GM12878 (cell line): ENCODE measurements around the gene TNFSF8. TPM values are rescaled to one million over a fixed set of nuclear protein-coding genes. Genes with fewer than 3 reads are reported as not detected.

Experiments used
- ATAC-seq: fragments of 200-7000 bp; cut with Tn5 transposase; 3 replicates; pipeline ENCODE4 v1.9.1; 2020; ENCODE audit warnings: mild to moderate bottlenecking, moderate library complexity
- BruUV-seq: library from RNA; stranded (reverse); fragments of 400-500 nt; replicated peaks from 2 replicates; lab custom pipeline; 2021; lab: Mats Ljungman, UMichigan
- CTCF ChIA-PET: fragments of 300-600 bp; sonication (Branson Sonifier 250); formaldehyde crosslinking; extraction: SDS; loops from one replicate; lab custom pipeline; 2021; ENCODE audit warnings: inconsistent platforms; lab: Yijun Ruan, JAX
- POLR2A ChIA-PET: fragments of 350-600 bp; formaldehyde crosslinking; extraction: SDS; loops from one replicate; lab custom pipeline; 2021; ENCODE audit warnings: inconsistent platforms; lab: Charles Lee
- RAD21 ChIA-PET: fragments of 300-600 bp; sonication (Branson Sonifier 250); formaldehyde crosslinking; loops from one replicate; lab custom pipeline; 2023; ENCODE audit warnings: antibody characterized with exemption; ENCODE audit not compliant: unreplicated experiment; lab: Charles Lee
- SMC1A ChIA-PET: fragments of 300-600 bp; sonication (Branson Sonifier 250); formaldehyde crosslinking; loops from one replicate; lab custom pipeline; 2023; ENCODE audit not compliant: unreplicated experiment, uncharacterized antibody; lab: Charles Lee
- DNase-seq: peaks from one replicate; pipeline ENCODE4 v3.0.0-alpha.2; 2011; ENCODE audit warnings: low read depth, low spot score
- FAIRE-seq: peaks from 3 replicates; lab custom pipeline; 2011; peaks lifted over from hg19 to GRCh38; lab: Jason Lieb, UNC
- H2AFZ ChIP-seq: 2 replicates; pipeline ENCODE4 v1.6.0; 2011; ENCODE audit warnings: low read depth, low read length, control low read depth; ENCODE audit not compliant: control insufficient read depth
- H3K27ac ChIP-seq: 2 replicates; pipeline ENCODE4 v1.5.1; 2011; ENCODE audit warnings: control low read depth; ENCODE audit not compliant: control insufficient read depth, insufficient read depth
- H3K27me3 ChIP-seq, 2 experiments: replicated peaks in 1 of 2; 2 replicates each; pipeline versions ENCODE4 v1.6.0 to v1.6.1; 2011; ENCODE audit warnings: low read length in 1 of 2; ENCODE audit not compliant: control insufficient read depth in 2 of 2, insufficient read depth in 2 of 2
- H3K36me3 ChIP-seq, 2 experiments: 2 replicates each; pipeline ENCODE4 v1.5.1; 2011; ENCODE audit warnings: low read length in 1 of 2; ENCODE audit not compliant: control insufficient read depth in 2 of 2, insufficient read depth in 2 of 2
- H3K4me1 ChIP-seq: 2 replicates; pipeline ENCODE4 v1.6.1; 2011; ENCODE audit warnings: mild to moderate bottlenecking, low read length, moderate library complexity, mixed read lengths; ENCODE audit not compliant: control insufficient read depth, insufficient read depth
- H3K4me2 ChIP-seq: 2 replicates; pipeline ENCODE4 v1.6.0; 2011; ENCODE audit warnings: control low read depth; ENCODE audit not compliant: control insufficient read depth, insufficient read depth
- H3K4me3 ChIP-seq: fragments of 200-600 bp; sonication (generic); 2 replicates; pipeline ENCODE4 v1.5.1; 2016
- H3K79me2 ChIP-seq: 2 replicates; pipeline ENCODE4 v1.6.0; 2011; ENCODE audit warnings: low read length; ENCODE audit not compliant: control insufficient read depth, insufficient read depth
- H3K9ac ChIP-seq: 2 replicates; pipeline ENCODE4 v1.8.0; 2011; ENCODE audit warnings: low read length, control low read depth, mixed read lengths; ENCODE audit not compliant: control insufficient read depth, insufficient read depth
- H3K9me3 ChIP-seq: replicated peaks from 3 replicates; pipeline ENCODE4 v1.5.1; 2011; ENCODE audit warnings: mild to moderate bottlenecking, low read length; ENCODE audit not compliant: control insufficient read depth, insufficient read depth
- H4K20me1 ChIP-seq: 2 replicates; pipeline ENCODE4 v1.6.0; 2011; ENCODE audit not compliant: control insufficient read depth, insufficient read depth
- NFXL1 ChIP-seq: fragments of 450-650 bp; IDR thresholded peaks from 2 replicates; pipeline ENCODE4 v1.6.1; 2017; ENCODE audit warnings: antibody characterized with exemption, mild to moderate bottlenecking, borderline replicate concordance
- RBBP5 ChIP-seq: fragments of 200-600 bp; sonication (generic); conservative IDR thresholded peaks from 2 replicates; pipeline ENCODE4 v1.6.1; 2016
- SPI1 ChIP-seq: IDR thresholded peaks from 2 replicates; pipeline ENCODE4 v1.6.1; 2011; ENCODE audit warnings: low read depth, mild to moderate bottlenecking, low read length, moderate library complexity, borderline replicate concordance; ENCODE audit not compliant: insufficient read depth
- ZBTB40 ChIP-seq: fragments of 450-650 bp; IDR thresholded peaks from 2 replicates; pipeline ENCODE4 v1.6.1; 2016; ENCODE audit warnings: mild to moderate bottlenecking, moderate library complexity, borderline replicate concordance
- WGBS: methylation state at CpG from one replicate; pipeline ENCODE4 v1.1.6; 2016; ENCODE audit warnings: low lambda C conversion rate; ENCODE audit not compliant: insufficient replicate concordance, insufficient coverage; ENCODE audit errors: missing lambda C conversion rate; 5-methylcytosine and 5-hydroxymethylcytosine counted together
- in situ Hi-C: fragments of 300-500 bp; cut with MboI; formaldehyde crosslinking; loops from 9 replicates; pipeline ENCODE4 v1.14.3; 2018; ENCODE audit warnings: mixed read lengths
- intact Hi-C: fragments of 100-400 bp; cut with micrococcal nuclease; formaldehyde crosslinking; loops from one replicate; pipeline ENCODE4 v1.14.2; 2022; ENCODE audit not compliant: unreplicated experiment
- polyA plus RNA-seq, 11 experiments: library from polyadenylated mRNA; depleted of rRNA in 4 of 11; unstranded in 6 of 11; stranded (reverse) in 5 of 11; fragments of >200 nt; fragmentation: Nextera tagmentation in 4 of 11; fragmentation: Illumina TruSeq in 1 of 11; extraction: Ambion mirVana in 4 of 11; extraction: Trizol in 1 of 11; gene quantifications; 1 replicate in 1 of 11; 2 replicates in 10 of 11; pipeline versions ENCODE4 v1.2.1 to v1.2.3, GENCODE V29; 2011 to 2016; ENCODE audit warnings: inconsistent platforms in 2 of 11, missing spikeins in 2 of 11, low read depth in 1 of 11
- total RNA-seq, 4 experiments: library from RNA; depleted of rRNA in 3 of 4; stranded (reverse); fragments of >200 nt in 3 of 4; fragmentation: Illumina TruSeq in 1 of 4; extraction: Trizol in 1 of 4; gene quantifications; 2 replicates each; pipeline versions ENCODE4 v1.2.1 to v1.2.3, GENCODE V29; 2013 to 2021

Gene TNFSF8
- total and polyA plus RNA-seq, 10 of the 15 experiments (the other 5 are each of a cell fraction or from before 2014, with no cell fraction given), result 0.10 to 0.29 (median 0.15) TPM; not detected in 7

GRCh38 chr9:114893221-114894010 lies 37.0 kb downstream of the TNFSF8 start:
- no peak overlapping the region for H3K9ac ChIP-seq
- ChIA-PET RAD21 (interaction anchor here (0.6 to 1.0 kb wide), 2 partner anchors 155 to 222 kb away, joined by 3 read pairs; no protein-coding TSS in a partner anchor), CTCF (interaction anchor here (1.1 to 1.9 kb wide), 2 partner anchors 10 to 119 kb away, joined by 3 to 5 read pairs; no protein-coding TSS in a partner anchor), POLR2A (interaction anchor here (0.6 to 1.0 kb wide), 2 partner anchors 299 to 495 kb away, joined by 3 to 4 read pairs; no protein-coding TSS in a partner anchor), SMC1A (no interaction called here)
- no peaks in the 10 kb centered on the region for H3K27me3 ChIP-seq
- H4K20me1 ChIP-seq, result no peaks in the 10 kb centered on the region
- in situ Hi-C loops, result no loop called here
- no peaks in the 10 kb centered on the region for H3K36me3 ChIP-seq
- no TSS peak for BruUV-seq
- intact Hi-C loops, result no loop called here
- FAIRE-seq (no peak), ATAC-seq (peak; percentile 59), DNase-seq (no peak)
- no peak overlapping the region for H3K4me2 ChIP-seq
- no peaks in the 10 kb centered on the region for H3K79me2 ChIP-seq
- 25% methylated on average over 4 of the region's 4 CpGs for WGBS
- H2AFZ ChIP-seq, result no peak overlapping the region
- no peak overlapping the region for H3K27ac ChIP-seq
- H3K9me3 ChIP-seq, result no peaks in the 10 kb centered on the region
- TF ChIP-seq NFXL1, result no peak
- TF ChIP-seq RBBP5, result no peak
- TF ChIP-seq SPI1, result peak; percentile 24; the same call in 1 of the 2 replicates
- peak; percentile 86 for TF ChIP-seq ZBTB40
- no peak overlapping the region for H3K4me3 ChIP-seq
- H3K4me1 ChIP-seq, result no peaks in the 10 kb centered on the region
